SK-N-SH treated with all-trans-retinoic acid at 6 μM for 48 hours (cell line): Measurements from ENCODE around the gene TMEM245.

Source experiments
- ARNTL ChIP-seq: fragments of 450-650 bp; formaldehyde crosslinking; IDR thresholded peaks from 2 replicates; pipeline ENCODE4 v1.5.0; 2020; ENCODE audit warnings: low read depth, mild to moderate bottlenecking, moderate library complexity, borderline replicate concordance
- CSDC2 ChIP-seq: fragments of 250-450 bp; sonication (Bioruptor Pico); IDR thresholded peaks from 2 replicates; pipeline ENCODE4 v1.5.0; 2020; ENCODE audit warnings: mild to moderate bottlenecking, moderate library complexity
- ESRRG ChIP-seq: fragments of 250-450 bp; sonication (Bioruptor Pico); IDR thresholded peaks from 2 replicates; pipeline ENCODE4 v1.6.1; 2021; ENCODE audit warnings: mild to moderate bottlenecking
- ISL1 ChIP-seq: fragments of 250-450 bp; sonication (Bioruptor Pico); IDR thresholded peaks from 2 replicates; pipeline ENCODE4 v2.1.2; 2022; ENCODE audit warnings: mild to moderate bottlenecking, moderate library complexity
- PPARA ChIP-seq: fragments of 250-450 bp; sonication (Bioruptor Pico); IDR thresholded peaks from 2 replicates; pipeline ENCODE4 v1.5.0; 2020; ENCODE audit warnings: mild to moderate bottlenecking, borderline replicate concordance
- SNAI2 ChIP-seq: fragments of 250-450 bp; sonication (Bioruptor Pico); IDR thresholded peaks from 2 replicates; pipeline ENCODE4 v1.5.0; 2020; ENCODE audit warnings: mild to moderate bottlenecking, moderate library complexity
- TCF4 ChIP-seq: fragments of 250-450 bp; sonication (Bioruptor Pico); IDR thresholded peaks from 2 replicates; pipeline ENCODE4 v1.8.0; 2021; ENCODE audit warnings: mild to moderate bottlenecking, moderate library complexity, borderline replicate concordance
- ZFP3 ChIP-seq: fragments of 250-450 bp; sonication (Bioruptor Pico); IDR thresholded peaks from 2 replicates; pipeline ENCODE4 v1.5.0; 2020; ENCODE audit warnings: mild to moderate bottlenecking, moderate library complexity
- ZFP30 ChIP-seq: fragments of 450-650 bp; formaldehyde crosslinking; IDR thresholded peaks from 2 replicates; pipeline ENCODE4 v1.5.0; 2022; ENCODE audit warnings: mild to moderate bottlenecking, moderate library complexity
- ZNF70 ChIP-seq: fragments of 450-650 bp; formaldehyde crosslinking; IDR thresholded peaks from 2 replicates; pipeline ENCODE4 v1.5.0; 2020; ENCODE audit warnings: mild to moderate bottlenecking, moderate library complexity
- ZNF8 ChIP-seq: fragments of 450-650 bp; formaldehyde crosslinking; IDR thresholded peaks from 2 replicates; pipeline ENCODE4 v1.5.0; 2020; ENCODE audit warnings: mild to moderate bottlenecking, moderate library complexity
- TF ChIP-seq, protein P1 (sequence below): fragments of 250-450 bp; sonication (Bioruptor Pico); IDR thresholded peaks from 2 replicates; pipeline ENCODE4 v1.8.0; 2020; ENCODE audit warnings: mild to moderate bottlenecking, moderate library complexity, borderline replicate concordance
- TF ChIP-seq, protein P2 (sequence below): fragments of 250-450 bp; sonication (Bioruptor Pico); IDR thresholded peaks from 2 replicates; pipeline ENCODE4 v1.5.1; 2020; ENCODE audit warnings: low read depth, mild to moderate bottlenecking, moderate library complexity
- TF ChIP-seq, protein P3 (sequence below): fragments of 250-450 bp; sonication (Bioruptor Pico); IDR thresholded peaks from 2 replicates; pipeline ENCODE4 v1.5.1; 2021; ENCODE audit warnings: mild to moderate bottlenecking, moderate library complexity

DNA sequence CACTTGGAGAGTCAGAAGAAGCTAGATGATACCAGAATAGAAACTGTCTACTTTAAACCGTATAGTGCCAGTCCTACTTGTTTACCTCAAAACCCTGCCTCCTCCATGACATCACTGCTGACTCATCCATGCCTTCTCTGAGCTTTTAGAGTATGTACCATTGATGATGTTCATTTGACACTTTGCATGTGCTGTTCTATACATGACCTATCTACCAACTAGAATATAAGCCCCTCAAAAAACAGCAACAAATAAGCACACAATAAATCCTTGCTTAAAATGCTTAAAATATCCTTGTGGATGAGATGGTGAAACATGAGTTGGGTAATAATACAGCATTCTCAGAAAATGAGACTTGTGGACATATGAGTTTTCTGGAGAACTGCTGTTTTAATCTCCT is 109.0 kb downstream of the TMEM245 start:
- TF ChIP-seq ESRRG = no peak
- TF ChIP-seq ZFP3 (CRISPR knock-in tag) = no peak
- TF ChIP-seq, protein P1, sequence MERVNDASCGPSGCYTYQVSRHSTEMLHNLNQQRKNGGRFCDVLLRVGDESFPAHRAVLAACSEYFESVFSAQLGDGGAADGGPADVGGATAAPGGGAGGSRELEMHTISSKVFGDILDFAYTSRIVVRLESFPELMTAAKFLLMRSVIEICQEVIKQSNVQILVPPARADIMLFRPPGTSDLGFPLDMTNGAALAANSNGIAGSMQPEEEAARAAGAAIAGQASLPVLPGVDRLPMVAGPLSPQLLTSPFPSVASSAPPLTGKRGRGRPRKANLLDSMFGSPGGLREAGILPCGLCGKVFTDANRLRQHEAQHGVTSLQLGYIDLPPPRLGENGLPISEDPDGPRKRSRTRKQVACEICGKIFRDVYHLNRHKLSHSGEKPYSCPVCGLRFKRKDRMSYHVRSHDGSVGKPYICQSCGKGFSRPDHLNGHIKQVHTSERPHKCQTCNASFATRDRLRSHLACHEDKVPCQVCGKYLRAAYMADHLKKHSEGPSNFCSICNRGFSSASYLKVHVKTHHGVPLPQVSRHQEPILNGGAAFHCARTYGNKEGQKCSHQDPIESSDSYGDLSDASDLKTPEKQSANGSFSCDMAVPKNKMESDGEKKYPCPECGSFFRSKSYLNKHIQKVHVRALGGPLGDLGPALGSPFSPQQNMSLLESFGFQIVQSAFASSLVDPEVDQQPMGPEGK (CRISPR knock-in tag) = no peak
- 0 out of 2 replicates have a peak, but pooled peaks have one; percentile 5 for TF ChIP-seq ISL1 (CRISPR knock-in tag)
- TF ChIP-seq ARNTL (CRISPR knock-in tag) = no peak
- no peak for TF ChIP-seq TCF4 (CRISPR knock-in tag)
- no peak for TF ChIP-seq PPARA (CRISPR knock-in tag)
- TF ChIP-seq ZFP30 (CRISPR knock-in tag) = no peak
- TF ChIP-seq CSDC2 (CRISPR knock-in tag) = no peak
- TF ChIP-seq, protein P2, sequence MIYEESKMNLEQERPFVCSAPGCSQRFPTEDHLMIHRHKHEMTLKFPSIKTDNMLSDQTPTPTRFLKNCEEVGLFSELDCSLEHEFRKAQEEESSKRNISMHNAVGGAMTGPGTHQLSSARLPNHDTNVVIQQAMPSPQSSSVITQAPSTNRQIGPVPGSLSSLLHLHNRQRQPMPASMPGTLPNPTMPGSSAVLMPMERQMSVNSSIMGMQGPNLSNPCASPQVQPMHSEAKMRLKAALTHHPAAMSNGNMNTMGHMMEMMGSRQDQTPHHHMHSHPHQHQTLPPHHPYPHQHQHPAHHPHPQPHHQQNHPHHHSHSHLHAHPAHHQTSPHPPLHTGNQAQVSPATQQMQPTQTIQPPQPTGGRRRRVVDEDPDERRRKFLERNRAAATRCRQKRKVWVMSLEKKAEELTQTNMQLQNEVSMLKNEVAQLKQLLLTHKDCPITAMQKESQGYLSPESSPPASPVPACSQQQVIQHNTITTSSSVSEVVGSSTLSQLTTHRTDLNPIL (CRISPR knock-in tag) = no peak
- no peak for TF ChIP-seq ZNF70 (CRISPR knock-in tag)
- no peak for TF ChIP-seq SNAI2
- TF ChIP-seq ZNF8 = no peak
- TF ChIP-seq, protein P3, sequence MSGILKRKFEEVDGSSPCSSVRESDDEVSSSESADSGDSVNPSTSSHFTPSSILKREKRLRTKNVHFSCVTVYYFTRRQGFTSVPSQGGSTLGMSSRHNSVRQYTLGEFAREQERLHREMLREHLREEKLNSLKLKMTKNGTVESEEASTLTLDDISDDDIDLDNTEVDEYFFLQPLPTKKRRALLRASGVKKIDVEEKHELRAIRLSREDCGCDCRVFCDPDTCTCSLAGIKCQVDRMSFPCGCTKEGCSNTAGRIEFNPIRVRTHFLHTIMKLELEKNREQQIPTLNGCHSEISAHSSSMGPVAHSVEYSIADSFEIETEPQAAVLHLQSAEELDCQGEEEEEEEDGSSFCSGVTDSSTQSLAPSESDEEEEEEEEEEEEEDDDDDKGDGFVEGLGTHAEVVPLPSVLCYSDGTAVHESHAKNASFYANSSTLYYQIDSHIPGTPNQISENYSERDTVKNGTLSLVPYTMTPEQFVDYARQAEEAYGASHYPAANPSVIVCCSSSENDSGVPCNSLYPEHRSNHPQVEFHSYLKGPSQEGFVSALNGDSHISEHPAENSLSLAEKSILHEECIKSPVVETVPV (CRISPR knock-in tag) = no peak
